T-helper 1 cell treated with Interleukin-12 subunit alpha and Interleukin-12 subunit beta and Interleukin-4 antibody, amounts not matched to agents 30 μg/mL and 1 μg/mL, for 36 hours (primary cell): ENCODE measurements around the gene CHST3.
"Not testable (repeated sequence)": the region's sequence is repeated elsewhere in the genome, so short reads cannot be mapped to it uniquely, and the experiment has no call there.

Experiments used
- H3K27ac Mint-ChIP-seq: one replicate; pipeline ENCODE4 v1.8.0; 2021; ENCODE audit warnings: mild to moderate bottlenecking, mixed read lengths
- H3K27me3 Mint-ChIP-seq: one replicate; pipeline ENCODE4 v1.8.0; 2021; ENCODE audit warnings: low read depth, mixed read lengths
- H3K36me3 Mint-ChIP-seq: one replicate; pipeline ENCODE4 v1.8.0; 2021; ENCODE audit warnings: low read depth, mixed read lengths
- H3K4me1 Mint-ChIP-seq: one replicate; pipeline ENCODE4 v1.8.0; 2021; ENCODE audit warnings: low read depth, mixed read lengths
- H3K4me3 Mint-ChIP-seq: one replicate; pipeline ENCODE4 v1.8.0; 2021; ENCODE audit warnings: mild to moderate bottlenecking, moderate library complexity, mixed read lengths
- H3K9me3 Mint-ChIP-seq: one replicate; pipeline ENCODE4 v1.8.0; 2021; ENCODE audit warnings: mixed read lengths

Gene CHST3

GRCh38 chr10:71984809-71985388, 20.7 kb downstream of the CHST3 start:
- H3K36me3 Mint-ChIP-seq, result no peaks in the 10 kb centered on the region
- H3K27ac Mint-ChIP-seq, result no peak overlapping the region
- peaks cover 7% of the 10 kb centered on the region for H3K4me1 Mint-ChIP-seq
- no peaks in the 10 kb centered on the region for H3K27me3 Mint-ChIP-seq
- no peaks in the 10 kb centered on the region for H3K9me3 Mint-ChIP-seq
- H3K4me3 Mint-ChIP-seq, result no peak overlapping the region

DNA sequence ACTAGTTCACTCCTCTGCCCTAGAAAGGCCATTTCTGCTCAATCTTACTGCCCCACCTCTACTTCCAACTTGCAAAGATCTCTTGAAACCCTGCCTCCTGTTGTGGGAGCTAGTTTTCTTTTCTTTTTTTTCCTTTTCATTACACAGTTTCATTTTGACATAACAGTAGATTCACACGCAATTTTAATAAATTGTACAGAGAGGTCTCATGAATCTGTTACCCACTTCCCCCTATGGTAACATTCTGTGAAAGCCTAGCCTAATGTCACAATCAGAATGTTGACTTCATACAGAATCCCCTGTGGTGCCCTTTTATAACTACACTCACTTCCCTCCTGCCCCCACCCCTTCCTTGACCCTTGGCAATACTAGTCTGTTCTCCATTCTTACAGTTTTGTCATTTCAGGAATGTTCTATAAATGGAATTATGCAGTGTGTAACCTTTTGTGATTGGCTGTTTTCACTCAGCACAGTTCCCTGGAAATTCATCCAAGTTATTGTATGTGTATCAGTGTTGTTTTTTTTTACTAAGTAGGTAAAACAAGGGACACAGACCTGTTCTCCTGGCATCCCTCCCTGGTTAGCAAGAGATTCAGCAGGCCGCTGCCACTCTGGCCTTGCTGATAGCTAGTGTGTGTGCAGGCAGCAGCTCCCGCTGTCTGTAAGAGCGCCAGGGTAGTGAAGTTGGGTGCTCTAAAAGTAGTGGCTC, 21.5 kb downstream of the CHST3 start:
- Mint-ChIP-seq H3K27ac (no peak overlapping the region), H3K4me3 (no peak overlapping the region), H3K27me3 (no peaks in the 10 kb centered on the region), H3K9me3 (no peaks in the 10 kb centered on the region), H3K36me3 (no peaks in the 10 kb centered on the region), H3K4me1 (peaks cover 7% of the 10 kb centered on the region)

GRCh38 chr10:71988895-71989294, 24.7 kb downstream of the CHST3 start:
- H3K4me1 Mint-ChIP-seq, H3K9me3 Mint-ChIP-seq, H3K27ac Mint-ChIP-seq, H3K27me3 Mint-ChIP-seq, H3K4me3 Mint-ChIP-seq, H3K36me3 Mint-ChIP-seq: not testable (repeated sequence)

- Mint-ChIP-seq H3K36me3 (no peaks in the 10 kb centered on the region), H3K27me3 (peaks cover 3% of the 10 kb centered on the region), H3K4me1 (peaks cover 7% of the 10 kb centered on the region), H3K4me3 (no peak overlapping the region), H3K27ac (no peak overlapping the region), H3K9me3 (no peaks in the 10 kb centered on the region)
Observed at GRCh38 chr10:71989661-71990454, 25.7 kb downstream of the CHST3 start.

GRCh38 chr10:71990706-71991269, 26.6 kb downstream of the CHST3 start:
- no peak overlapping the region for H3K4me3 Mint-ChIP-seq
- H3K36me3 Mint-ChIP-seq, result no peaks in the 10 kb centered on the region
- peaks cover under 1% of the 10 kb centered on the region for H3K4me1 Mint-ChIP-seq
- H3K27me3 Mint-ChIP-seq, result peaks cover 4% of the 10 kb centered on the region
- H3K9me3 Mint-ChIP-seq, result no peaks in the 10 kb centered on the region
- no peak overlapping the region for H3K27ac Mint-ChIP-seq

DNA sequence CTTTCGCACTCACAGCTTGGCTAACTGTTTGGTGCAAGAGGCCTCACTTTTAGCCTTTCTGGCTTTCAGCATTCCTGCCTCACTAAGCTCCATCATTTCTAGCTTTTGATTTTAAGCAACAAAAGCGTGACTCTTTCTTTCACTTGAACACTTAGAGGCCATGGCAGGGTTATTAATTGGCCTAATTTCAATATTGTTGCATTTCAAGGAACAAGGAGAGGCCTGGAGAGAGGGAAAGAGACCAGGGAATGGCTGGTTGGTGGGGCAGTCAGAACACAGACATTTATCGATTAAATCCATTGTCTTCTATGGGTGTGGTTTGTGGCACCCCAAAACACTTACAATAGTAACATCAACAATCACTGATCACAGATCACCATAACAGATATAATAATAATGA, 31.3 kb downstream of the CHST3 start:
- no peak overlapping the region for H3K27ac Mint-ChIP-seq
- no peaks in the 10 kb centered on the region for H3K36me3 Mint-ChIP-seq
- no peaks in the 10 kb centered on the region for H3K4me1 Mint-ChIP-seq
- H3K27me3 Mint-ChIP-seq, result peaks cover 14% of the 10 kb centered on the region
- no peak overlapping the region for H3K4me3 Mint-ChIP-seq
- H3K9me3 Mint-ChIP-seq, result no peaks in the 10 kb centered on the region

GRCh38 chr10:71995887-71996575, 31.8 kb downstream of the CHST3 start:
- no peaks in the 10 kb centered on the region for H3K9me3 Mint-ChIP-seq
- no peak overlapping the region for H3K27ac Mint-ChIP-seq
- peaks cover 14% of the 10 kb centered on the region for H3K27me3 Mint-ChIP-seq
- H3K36me3 Mint-ChIP-seq, result no peaks in the 10 kb centered on the region
- no peak overlapping the region for H3K4me3 Mint-ChIP-seq
- no peaks in the 10 kb centered on the region for H3K4me1 Mint-ChIP-seq

GRCh38 chr10:71996592-71997371, 32.6 kb downstream of the CHST3 start:
- Mint-ChIP-seq H3K9me3 (no peaks in the 10 kb centered on the region), H3K36me3 (no peaks in the 10 kb centered on the region), H3K4me3 (no peak overlapping the region), H3K4me1 (no peaks in the 10 kb centered on the region), H3K27me3 (peaks cover 14% of the 10 kb centered on the region), H3K27ac (no peak overlapping the region)

DNA sequence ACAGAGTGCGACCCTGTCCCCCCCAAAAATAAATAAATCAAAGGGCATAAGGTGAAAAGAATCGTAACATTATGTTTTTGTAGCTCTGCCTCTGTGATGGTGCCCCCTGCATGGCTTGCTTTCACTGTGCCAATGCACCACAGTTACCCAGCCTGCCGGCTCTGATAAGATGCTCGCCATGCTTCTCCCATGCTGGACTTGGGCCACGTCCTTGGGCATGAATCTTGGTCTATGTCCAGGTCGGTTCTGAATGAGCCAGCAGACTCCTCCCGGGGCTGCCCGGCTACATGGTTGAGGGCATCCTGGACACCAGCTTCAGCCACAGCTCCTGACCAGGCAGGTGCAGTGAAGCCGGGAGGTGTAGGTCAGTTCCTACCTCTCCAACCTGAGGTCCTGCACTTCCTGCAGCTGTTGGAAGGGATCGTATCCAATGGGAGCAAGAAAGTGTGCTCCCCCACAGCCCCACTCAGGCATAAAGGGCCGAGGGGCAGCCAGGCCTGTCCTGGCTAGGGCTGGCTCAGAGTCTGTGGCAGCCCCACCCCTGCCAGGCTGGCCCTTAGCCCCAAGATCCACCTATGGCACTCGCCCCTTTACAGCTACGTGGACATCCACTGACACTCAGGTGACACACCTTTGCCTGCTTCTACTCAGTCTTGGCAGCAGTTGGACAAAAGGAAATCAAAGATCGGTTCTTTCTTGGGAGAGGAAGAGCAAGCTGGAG, 34.1 kb downstream of the CHST3 start:
- Mint-ChIP-seq H3K9me3 (no peaks in the 10 kb centered on the region), H3K36me3 (no peaks in the 10 kb centered on the region), H3K27me3 (peaks cover 12% of the 10 kb centered on the region), H3K4me3 (no peak overlapping the region), H3K4me1 (no peaks in the 10 kb centered on the region), H3K27ac (no peak overlapping the region)

DNA sequence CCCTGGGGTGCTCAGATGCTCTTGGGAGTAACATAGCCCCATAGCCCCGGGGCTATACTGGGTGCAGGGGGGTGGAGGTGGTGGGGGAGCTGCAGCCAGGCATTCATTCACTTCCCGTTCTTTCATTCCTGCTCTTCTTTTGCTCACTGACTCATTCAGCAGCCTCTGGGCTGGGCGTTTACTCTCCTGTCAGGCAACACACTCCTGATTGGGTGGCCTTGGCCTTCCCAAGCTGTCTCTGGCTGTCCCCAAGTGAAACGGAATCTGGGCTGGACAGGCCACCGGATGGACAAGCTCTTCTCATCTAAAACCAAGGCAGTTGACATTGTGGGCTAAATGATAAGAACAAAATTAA, 34.6 kb downstream of the CHST3 start:
- H3K27ac Mint-ChIP-seq, result no peak overlapping the region

DNA sequence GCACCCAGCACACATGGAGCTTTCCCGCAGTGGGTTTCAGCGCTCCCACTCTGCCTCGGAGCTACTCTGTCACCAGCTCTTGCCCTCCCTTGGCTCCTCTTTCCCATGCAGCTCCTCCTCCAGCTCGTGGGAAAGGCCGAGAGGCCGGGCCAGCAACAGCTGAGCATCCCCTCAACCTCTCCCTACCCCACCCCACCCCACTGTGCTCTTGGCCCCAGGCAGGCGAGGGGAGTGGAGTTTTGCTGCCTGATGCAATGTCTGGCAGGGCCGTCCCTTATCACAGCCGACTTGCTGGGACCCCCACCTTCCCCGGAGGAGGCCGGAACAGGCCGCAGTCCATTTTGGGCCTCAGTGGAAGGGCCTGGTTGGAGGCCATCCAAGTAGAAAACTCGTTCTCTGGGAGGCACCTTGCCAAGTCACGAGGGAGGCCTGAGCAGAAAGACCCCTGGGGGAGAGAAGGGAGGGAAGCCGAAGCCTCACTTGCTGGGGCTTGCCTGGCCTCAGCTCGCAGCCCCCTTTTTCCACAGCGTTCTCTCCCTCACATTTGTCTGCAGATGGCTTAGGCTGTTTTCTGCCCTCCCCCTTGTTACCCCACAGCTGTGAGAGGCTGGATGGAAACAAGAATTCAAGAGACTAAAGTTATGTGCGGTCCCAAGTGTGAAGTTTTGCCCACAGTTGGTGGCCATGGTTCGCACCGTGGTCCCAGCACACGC, 35.3 kb downstream of the CHST3 start:
- no peak overlapping the region for H3K27ac Mint-ChIP-seq
- peaks cover 11% of the 10 kb centered on the region for H3K27me3 Mint-ChIP-seq
- no peaks in the 10 kb centered on the region for H3K9me3 Mint-ChIP-seq
- H3K4me1 Mint-ChIP-seq, result no peaks in the 10 kb centered on the region
- no peak overlapping the region for H3K4me3 Mint-ChIP-seq
- H3K36me3 Mint-ChIP-seq, result no peaks in the 10 kb centered on the region

More for the DNA sequence above, 34.6 kb downstream of the CHST3 start:
- no peaks in the 10 kb centered on the region for H3K4me1 Mint-ChIP-seq
- H3K27me3 Mint-ChIP-seq, result peaks cover 11% of the 10 kb centered on the region
- H3K4me3 Mint-ChIP-seq, result no peak overlapping the region
- H3K36me3 Mint-ChIP-seq, result no peaks in the 10 kb centered on the region
- no peaks in the 10 kb centered on the region for H3K9me3 Mint-ChIP-seq

GRCh38 chr10:72000073-72001032, 36.2 kb downstream of the CHST3 start:
- no peaks in the 10 kb centered on the region for H3K4me1 Mint-ChIP-seq
- no peaks in the 10 kb centered on the region for H3K36me3 Mint-ChIP-seq
- peaks cover 11% of the 10 kb centered on the region for H3K27me3 Mint-ChIP-seq
- H3K27ac Mint-ChIP-seq, result no peak overlapping the region
- no peak overlapping the region for H3K4me3 Mint-ChIP-seq
- no peaks in the 10 kb centered on the region for H3K9me3 Mint-ChIP-seq
